HG03064 (cell line): ENCODE data around the gene LYRM9.
"Not testable (repeated sequence)": the region's sequence is repeated elsewhere in the genome, so short reads cannot be mapped to it uniquely, and the experiment has no call there.

Experiments
- ATAC-seq: cut with Tn5 transposase; IDR thresholded peaks from one replicate; pipeline ENCODE4 v1.9.1; 2021; ENCODE audit warnings: low read depth; ENCODE audit not compliant: unreplicated experiment

Gene LYRM9

DNA sequence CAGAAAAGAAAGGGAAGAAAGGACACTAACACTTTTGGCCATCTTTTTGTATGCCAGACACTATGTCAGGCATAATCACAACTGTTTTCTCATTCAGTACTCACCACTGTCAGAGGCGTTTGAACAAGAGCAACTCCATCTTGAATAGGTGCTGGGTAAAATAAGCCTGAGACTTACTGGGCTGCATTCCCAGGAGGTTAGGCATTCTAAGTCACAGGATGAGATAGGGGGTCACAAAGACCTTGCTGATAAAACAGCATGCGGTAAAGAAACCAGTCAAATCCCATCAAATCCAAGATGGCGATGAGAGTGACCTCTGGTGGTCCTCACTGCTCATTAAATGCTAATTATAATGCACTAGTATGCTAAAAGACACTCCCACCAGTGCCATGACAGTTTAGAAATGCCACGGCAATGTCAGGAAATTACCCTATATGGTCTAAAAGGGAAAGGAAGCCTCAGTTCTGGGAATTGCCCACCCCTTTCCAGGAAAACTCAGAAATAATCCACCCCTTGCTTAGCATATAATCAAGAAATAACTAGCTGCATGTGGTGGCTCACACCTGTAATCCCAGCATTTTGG, 14.9 kb upstream of the LYRM9 start:
- no peak for ATAC-seq

GRCh38 chr17:27906623-27907022, 13.5 kb upstream of the LYRM9 start:
- ATAC-seq = no peak

DNA sequence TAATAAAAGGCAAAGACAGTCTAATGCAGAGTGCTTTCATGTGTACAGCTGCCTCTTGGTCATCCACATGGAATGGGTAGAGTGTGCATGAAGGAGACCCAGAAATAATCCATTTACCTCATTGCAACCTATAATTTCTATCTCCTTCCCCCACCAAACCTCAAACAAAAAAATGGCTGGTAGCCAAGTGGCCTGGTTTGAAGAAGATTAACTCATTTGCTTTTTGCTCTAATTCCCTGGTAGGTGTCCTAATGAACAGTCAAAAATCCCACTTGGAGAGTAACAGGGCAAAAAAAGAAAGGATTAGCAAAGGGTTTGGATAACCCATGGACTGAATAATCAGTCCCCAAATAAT, 13.0 kb upstream of the LYRM9 start:
- no peak for ATAC-seq

GRCh38 chr17:27905447-27906225, 12.5 kb upstream of the LYRM9 start:
- no peak for ATAC-seq

DNA sequence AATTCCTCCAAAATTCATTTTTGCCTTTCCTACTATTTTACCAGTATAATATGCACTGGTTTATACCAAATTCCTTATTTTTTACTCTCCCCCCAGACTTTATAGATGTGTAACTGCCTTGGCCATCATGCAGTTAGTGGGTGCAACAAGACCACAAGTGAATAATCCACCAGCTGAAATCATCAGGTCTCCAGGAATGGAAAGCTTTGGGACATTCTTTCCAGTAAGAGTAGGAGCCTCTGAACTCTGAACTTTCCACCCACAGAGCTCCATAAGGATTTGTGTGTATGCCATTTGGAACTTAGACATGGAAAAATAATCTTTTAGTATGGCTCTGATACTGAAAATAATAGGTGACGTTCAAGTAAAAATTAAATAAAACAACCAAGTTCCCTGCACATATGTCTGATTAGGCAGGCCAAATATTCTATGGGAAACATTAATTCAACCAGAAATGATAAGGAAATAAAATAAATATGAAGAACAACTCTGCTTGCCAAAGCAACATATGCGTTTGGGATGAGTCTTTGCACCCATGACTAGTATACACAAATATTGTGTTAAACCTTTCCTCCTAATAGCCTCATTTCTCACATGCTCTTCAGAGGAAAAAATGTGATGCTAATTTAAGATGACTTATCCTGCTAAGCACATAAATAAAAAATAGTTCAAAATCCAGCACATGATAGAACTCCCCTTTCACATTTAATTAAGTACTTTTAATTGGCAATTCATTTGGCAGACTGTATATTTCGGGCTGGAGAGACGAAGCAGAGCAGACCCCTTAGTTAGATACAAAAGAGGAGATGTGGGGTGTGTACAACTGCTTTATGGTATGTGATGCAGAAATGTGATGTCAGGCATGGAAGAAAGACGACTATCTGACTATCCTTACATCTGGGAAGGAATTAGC, 11.6 kb upstream of the LYRM9 start:
- no peak for ATAC-seq

DNA sequence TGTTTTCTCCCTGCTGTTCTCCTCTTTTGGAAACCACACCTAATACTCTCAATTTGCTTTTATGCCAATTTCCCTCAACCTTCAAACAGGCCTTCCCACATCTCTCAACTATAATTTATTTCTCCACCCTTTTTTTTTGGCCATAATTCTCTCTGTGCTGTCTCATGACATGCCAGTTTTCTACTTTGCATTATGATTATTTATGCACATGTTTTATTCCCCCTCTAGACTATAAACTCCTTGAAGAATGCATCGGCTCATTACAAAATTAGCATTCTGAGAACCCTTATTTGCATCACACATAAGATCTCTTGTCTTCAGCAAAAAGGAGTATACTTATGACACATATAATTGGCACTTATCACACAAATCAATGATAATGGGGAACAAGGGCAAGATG, 10.9 kb upstream of the LYRM9 start:
- ATAC-seq = no peak

DNA sequence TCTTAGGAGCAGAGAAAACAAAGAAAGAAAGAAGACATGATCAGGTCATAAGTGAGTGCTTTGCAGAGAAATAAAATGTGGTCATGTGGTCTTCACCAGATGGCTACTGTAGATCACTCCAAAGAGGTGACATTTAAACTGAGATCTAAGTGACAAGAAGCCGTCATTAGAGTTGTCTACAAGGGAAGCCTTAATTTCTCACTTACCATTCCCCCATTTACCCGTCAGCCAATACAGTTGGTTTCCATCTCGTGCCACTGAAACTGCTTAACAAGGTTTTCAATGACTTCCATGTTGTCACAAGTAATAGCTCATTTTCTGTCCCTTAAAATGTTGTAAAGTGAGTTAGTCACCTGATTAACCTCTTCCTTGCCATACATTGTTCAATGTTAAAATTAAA, 6.4 kb upstream of the LYRM9 start:
- ATAC-seq = no peak

- ATAC-seq = no peak
These were observed 4.9 kb upstream of the LYRM9 start for GRCh38 chr17:27898096-27898495.

DNA sequence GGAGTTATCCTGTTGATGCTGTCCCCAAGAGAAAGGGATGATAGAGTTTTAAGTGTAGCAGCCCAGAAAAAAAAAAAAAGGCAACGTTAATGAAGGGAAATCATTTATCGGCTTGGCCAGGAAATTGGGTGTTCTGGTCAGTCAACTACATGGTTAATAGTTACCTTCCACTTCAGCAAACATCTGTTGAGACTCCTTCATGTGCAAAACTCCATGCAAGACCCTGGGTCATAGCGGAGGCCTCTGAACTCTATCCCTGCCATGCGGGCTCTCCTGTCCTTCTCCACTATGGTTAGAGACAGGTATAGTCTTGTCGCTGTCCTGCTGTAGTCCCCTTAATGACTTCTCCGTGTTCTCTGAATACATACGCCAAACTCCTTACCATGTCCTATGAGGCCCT, 3.5 kb upstream of the LYRM9 start:
- ATAC-seq = no peak

GRCh38 chr17:27895940-27896535, 2.9 kb upstream of the LYRM9 start:
- ATAC-seq = no peak

- no peak for ATAC-seq
These were observed 2.1 kb upstream of the LYRM9 start for GRCh38 chr17:27895123-27895895.

DNA sequence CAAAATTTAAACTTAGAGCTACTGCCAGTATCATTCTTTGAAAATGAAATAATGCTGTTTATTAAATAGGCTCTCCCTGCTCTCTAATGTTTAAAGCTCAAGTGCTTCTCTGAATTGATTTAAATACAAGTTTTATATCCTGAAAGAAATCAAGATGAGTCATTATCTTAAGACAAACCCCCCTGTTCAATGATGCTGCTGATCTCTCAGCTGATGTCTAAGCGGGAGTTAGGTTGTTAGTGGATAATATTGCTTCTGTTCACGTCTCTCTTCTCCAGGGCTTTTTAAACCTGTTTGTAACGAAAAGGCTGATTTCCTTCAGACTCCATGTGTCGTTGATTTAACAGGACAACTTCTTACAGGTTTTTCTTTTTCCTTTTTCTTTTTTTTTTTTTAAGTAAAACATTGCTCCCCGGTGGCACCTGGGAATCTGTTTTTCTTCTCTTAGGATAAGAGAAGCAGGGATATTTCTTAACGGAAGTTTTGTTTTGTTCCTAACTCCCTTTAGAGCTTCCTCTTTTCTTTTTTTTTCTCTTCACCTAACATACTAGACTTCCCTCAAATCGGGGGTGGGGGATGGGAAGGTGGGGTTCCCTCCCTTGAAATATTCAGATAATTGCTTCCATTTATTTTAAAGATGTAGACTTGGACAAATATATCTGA, 807 bp upstream of the LYRM9 start:
- ATAC-seq = no peak

GRCh38 chr17:27892542-27892865, 661 bp downstream of the LYRM9 start:
- no peak for ATAC-seq

DNA sequence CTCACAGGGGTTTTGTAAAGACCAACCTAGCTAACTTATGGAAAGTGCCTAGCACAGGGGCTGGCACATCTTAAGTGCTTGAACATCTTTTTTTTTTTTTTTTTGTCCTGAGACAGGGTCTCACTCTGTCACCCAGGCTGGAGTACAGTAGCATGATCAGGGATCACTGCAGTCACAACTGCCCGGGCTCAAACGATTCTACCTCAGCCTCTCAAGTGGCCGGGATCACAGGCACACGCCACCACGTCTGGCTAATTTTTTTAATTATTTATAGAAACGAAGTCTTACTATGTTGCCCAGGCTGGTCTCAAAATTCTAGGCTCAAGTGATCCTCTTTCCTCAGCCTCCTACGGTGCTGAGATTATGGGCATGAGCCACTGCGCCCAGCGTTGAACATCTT, 1.3 kb downstream of the LYRM9 start:
- no peak for ATAC-seq

DNA sequence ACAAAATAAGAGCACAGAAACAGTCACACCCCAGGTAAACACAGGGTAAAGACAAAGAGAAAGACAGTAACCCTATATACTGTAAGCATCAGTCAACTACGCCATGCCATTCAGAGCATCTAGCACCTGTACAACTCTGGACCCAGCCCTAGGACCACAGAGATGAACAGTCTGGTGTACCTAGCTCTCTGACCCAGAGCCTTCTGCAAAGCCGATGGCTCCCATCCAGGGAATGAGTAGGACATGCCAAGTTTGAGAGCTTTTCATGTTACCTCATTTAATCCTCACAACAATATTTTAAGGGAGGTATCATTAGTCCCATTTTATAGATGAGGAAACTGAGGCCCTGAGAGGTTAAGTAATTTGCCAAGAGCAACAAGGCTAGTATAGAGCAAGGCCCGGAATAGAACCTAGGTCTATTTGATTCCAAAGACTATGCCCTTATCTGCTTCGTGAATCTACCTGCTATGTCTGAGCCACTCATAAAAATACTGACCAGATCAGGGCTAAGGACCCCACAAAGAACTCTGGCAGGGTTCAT, 3.4 kb downstream of the LYRM9 start:
- no peak for ATAC-seq

- no peak for ATAC-seq
These were observed 4.2 kb downstream of the LYRM9 start for GRCh38 chr17:27888945-27889344.

DNA sequence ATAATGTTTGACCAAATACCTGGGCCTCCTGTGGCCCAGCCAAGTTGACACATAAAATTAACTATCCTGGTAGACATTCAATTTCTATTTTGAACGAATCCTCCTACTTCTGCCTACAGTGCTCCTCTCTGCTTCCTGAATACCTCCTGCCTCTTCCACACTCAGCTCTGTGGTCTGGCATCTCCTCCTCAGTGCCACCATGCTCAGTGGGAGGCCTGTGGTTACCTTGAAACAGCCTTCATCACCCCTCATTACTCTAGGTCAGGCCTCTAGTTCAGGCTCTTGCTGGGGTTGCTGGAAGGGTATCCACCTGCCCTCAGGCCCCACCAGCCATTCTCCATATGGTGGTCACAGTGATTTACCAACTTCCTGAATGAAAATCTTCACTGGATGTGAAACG, 5.1 kb downstream of the LYRM9 start:
- no peak for ATAC-seq

GRCh38 chr17:27886348-27886906, 6.7 kb downstream of the LYRM9 start:
- not testable (repeated sequence) for ATAC-seq

DNA sequence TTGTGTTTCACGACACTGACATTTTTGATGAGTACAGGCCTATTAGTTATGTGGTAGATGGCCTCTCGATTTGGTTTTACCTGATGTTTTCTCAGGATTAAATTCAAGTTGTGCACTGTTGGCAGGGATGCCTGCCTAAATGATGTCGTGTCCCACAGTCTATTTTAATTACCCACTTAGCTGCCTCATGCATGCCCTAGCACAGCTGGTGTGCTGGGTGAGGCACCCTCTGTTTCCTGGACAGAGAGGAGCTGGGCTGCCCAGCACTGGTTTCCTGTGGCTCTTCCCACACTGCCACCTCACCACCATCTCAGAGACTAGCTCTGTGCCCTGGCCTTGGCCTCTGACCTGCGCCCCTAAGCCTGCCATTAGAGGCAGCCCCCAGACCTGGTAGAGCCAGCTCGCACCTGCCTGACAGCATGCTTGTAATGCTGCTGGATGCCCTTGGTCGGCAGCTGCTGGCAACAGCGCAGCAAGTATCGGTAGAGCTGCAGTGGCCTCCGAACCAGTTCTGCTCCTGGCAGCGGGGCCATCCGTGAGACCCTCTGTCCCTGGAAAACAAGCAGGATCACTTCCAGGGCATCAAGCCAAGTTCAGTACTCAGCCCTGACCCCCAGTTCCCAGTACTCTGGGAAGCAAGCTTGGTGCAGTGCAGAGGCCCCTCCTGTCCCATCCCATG, 10.9 kb downstream of the LYRM9 start:
- no peak for ATAC-seq
